NK-92 (cell line): ENCODE measurements around the gene PLEKHG3.

Experiments used
- DNase-seq: peaks from one replicate; lab custom pipeline; 2025; ENCODE audit not compliant: unreplicated experiment; lab: John Stamatoyannopoulos, UW

Gene PLEKHG3

DNA sequence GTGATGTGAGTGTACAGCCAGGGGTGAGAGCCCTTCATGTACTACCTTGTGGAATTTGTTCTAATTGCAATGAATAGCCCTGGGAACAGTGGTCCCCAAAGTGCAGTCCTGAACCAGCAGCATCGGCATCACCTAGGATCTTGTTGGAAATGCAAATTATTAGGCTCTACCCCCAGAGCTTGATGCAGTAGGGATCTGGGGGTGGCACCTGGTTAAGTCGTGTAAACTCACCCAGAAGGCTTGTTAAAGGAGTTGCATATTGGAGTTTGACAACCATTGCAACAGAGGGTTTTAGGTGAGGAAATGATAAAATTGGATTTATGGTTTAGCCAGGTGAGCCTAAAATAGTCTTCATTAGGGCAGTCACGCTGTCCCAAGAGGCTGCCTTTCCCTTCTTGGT is 73.2 kb downstream of the PLEKHG3 start:
- DNase-seq, result no peak

DNA sequence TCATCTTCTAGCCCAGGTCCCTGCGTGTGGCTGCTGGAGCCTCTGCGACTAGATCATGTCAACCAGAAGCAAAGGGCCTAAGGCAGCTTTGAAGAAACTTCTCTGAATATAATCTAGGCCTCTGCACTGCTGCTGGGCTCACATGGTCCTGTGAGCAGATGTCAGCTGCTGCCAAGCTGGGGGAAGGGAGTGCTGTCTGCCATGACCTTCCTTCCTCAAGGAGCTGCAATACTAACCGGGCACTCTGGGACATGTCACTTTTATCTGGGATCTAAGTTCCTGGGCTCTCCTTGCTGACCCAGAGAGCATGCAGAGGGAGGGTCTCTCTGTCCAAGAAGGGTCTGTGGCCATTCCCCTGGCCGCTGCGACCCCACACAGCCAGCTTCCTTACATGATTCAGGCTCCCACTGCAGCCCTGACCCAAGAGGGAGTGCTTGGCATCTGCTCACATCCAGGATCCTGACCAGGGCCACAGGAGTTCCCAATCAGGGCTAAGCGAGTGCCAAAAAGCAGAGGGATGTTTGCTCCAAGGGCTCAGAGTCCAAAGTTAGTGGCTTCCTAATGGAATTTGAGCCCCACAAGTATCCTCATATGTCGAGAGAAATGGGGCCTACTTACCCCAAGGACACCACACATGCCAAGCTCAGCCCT is 74.0 kb downstream of the PLEKHG3 start:
- no peak for DNase-seq

DNA sequence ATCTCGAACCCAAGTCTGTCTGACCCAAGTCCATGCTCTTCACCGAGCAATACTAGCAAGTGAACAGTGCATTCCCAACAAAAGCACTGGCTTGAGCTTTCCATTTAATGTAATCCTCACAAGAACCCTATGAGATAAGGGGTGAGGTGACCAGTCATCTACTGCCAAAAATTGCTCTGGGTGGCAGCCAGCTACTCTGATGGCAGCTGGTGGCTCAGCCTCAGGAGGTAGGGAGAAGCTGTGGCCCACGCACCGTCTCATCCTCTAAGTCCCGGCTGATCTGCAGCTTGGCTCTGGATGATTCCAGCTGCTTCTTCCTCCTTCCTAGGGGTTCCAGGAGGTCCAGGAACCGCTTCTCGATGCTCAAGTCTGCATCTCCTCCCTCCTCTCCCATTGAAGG is 75.2 kb downstream of the PLEKHG3 start:
- DNase-seq, result no peak

- no peak for DNase-seq
These were observed 78.0 kb downstream of the PLEKHG3 start for GRCh38 chr14:64782196-64782595.

- DNase-seq, result no peak
These were observed 79.8 kb downstream of the PLEKHG3 start for GRCh38 chr14:64784006-64784405.

- no peak for DNase-seq
These were observed 82.3 kb downstream of the PLEKHG3 start for GRCh38 chr14:64786296-64787149.

DNA sequence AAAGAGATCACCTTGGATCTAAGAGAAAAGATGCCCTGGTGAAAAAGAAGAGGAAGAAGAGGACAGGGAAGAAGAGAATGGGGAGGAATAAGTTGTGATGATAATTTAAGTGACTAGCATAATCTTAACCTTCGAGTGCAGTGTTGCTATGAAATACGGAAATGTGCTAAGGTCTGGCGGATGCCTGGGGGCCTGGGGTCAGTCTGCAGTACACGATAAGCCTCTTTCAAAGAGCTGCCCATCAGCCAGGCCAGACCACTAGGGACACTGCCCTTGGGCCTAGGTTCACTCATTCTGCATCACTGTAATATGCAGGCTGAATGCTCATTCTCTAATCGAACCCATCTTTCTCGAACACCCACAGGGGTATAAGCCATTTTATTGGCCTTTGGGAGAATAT is 83.4 kb downstream of the PLEKHG3 start:
- no peak for DNase-seq

DNA sequence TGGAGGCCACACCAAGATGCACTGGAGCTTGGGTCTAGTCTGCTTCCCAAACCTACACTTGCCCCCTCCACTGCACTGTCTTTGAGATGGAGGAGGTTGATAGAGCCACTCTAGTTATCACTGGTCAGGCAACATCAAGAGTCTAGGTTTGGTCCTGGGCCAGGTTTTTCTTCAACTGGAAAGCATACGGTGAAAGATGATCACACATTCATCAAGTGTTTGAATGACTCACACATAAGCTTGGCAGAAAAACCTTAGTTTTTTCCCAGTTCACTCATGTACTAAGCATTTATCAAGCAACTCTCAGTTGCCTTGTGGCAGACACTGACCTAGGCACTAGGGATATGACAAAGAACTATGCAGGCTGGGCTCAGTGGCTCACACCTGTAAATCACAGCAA is 84.5 kb downstream of the PLEKHG3 start:
- DNase-seq, result no peak

GRCh38 chr14:64789696-64790095 is 85.5 kb downstream of the PLEKHG3 start:
- no peak for DNase-seq

DNA sequence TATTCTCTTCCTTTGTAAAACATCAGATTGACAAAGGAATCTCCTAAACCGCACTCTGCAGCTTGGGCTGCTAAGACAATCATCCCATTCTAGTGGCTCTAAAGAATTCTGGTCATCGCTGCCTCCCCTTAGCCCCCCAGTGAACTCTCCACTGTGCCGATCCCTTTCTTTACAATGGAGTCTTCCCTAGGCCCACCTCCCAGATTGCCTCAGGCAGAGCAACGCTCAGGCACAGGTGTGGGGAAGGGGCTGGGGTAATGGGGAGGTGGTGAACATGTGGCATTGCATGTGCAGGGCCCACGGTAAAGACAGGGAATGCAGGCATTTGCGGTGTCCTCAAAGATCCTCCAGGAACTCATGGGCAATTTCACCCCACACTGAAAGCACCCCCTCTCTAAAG is 86.3 kb downstream of the PLEKHG3 start:
- no peak for DNase-seq

- DNase-seq, result no peak
These were observed 88.0 kb downstream of the PLEKHG3 start for GRCh38 chr14:64792231-64792630.

GRCh38 chr14:64792871-64793560 is 88.8 kb downstream of the PLEKHG3 start:
- no peak for DNase-seq

DNA sequence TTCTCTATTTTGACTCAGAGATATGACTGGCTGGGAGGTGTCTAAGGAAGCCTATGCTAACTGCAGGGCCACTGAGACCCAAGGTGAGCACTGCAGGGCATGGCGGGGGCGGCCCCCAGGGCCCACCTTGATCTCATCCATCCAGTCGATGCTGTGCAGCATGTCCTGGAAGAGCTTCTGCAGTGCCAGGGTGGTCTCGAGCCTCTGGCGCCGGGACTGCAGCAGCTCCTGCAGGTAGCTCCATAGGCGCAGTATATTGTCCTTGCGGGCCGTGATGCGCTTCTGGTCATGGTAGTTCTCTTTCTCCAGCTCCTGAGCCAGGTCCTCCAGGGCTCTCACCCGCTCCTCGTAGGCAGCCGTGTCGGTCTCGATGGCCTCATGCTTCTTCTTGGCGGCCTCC is 91.0 kb downstream of the PLEKHG3 start:
- DNase-seq, result no peak

DNA sequence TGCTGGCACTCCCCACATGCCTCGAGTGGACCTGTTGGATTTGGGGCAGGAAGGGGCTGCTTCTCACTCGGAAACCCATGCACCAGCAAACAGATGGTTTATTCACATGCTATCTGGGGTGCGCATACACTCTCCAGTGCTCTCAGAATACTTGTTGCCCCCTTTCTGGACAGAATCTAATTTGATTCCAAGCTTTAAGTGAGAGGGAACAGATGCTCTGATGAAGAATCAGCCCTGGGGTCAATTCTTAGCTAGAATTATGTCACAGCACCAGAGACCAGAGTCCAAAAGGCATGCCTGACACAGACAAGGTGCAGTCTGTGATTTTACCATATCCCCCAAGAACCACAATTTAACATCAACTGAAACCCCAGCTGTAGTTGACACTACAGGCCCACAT is 91.7 kb downstream of the PLEKHG3 start:
- no peak for DNase-seq

DNA sequence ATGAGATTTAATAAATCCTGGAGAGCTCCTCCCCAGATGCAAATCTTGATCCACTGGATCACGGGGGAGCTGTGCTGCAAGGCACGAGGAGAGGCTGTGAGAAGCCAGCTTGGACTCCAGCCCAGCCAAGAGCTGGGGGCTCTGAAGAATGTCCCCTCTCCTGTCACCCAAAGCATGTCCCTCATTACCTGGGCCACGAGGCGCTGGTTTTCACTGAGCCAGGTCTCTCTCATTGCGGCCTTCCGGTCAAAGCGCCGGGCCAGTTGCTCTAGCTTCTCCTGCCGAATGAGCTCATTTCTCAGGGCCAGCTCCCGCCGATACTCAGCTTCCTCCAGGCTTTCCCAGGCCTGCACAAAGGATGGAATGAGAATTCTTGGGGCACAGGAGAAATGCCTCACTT is 92.1 kb downstream of the PLEKHG3 start:
- no peak for DNase-seq

- DNase-seq, result no peak
These were observed 95.3 kb downstream of the PLEKHG3 start for GRCh38 chr14:64799555-64799954.
